HepG2 (cell line): ENCODE measurements around the gene PPP4R4. TPM values are rescaled to one million over a fixed set of nuclear protein-coding genes. Genes with fewer than 3 reads are reported as not detected.
A peak's percentile ranks its signal among the peaks of the same experiment; 100 is the strongest.

ENCODE experiments used
- ATAC-seq: fragments of 200-7000 bp; cut with Tn5 transposase; 3 replicates; pipeline ENCODE4 v1.9.1; 2020; ENCODE audit warnings: mild to moderate bottlenecking, moderate library complexity
- BruUV-seq: library from RNA; stranded (reverse); fragments of 400-500 nt; replicated peaks from 2 replicates; lab custom pipeline; 2021; lab: Mats Ljungman, UMichigan
- CTCF ChIA-PET: fragments of 300-600 bp; formaldehyde crosslinking; extraction: SDS; loops from one replicate; lab custom pipeline; 2021; ENCODE audit warnings: low total read pairs, inconsistent platforms, low intra/inter-chr PET ratio; lab: Yijun Ruan, JAX
- POLR2A ChIA-PET: fragments of 350-600 bp; sonication (Branson Sonifier 250); formaldehyde crosslinking; loops from one replicate; lab custom pipeline; 2020; ENCODE audit warnings: antibody characterized with exemption, inconsistent platforms; lab: Yijun Ruan, JAX
- DNase-seq: peaks from one replicate; pipeline ENCODE4 v3.0.0-alpha.2; 2015; ENCODE audit warnings: low spot score
- FAIRE-seq: peaks from 3 replicates; lab custom pipeline; 2011; peaks lifted over from hg19 to GRCh38; lab: Jason Lieb, UNC
- H2AFZ ChIP-seq: one replicate; pipeline ENCODE4 v1.6.1; 2011; ENCODE audit warnings: low read length, inconsistent platforms
- H3K27ac ChIP-seq: fragments of 300-600 bp; 3 replicates; pipeline ENCODE4 v1.8.0; 2011; ENCODE audit warnings: mixed run types, mild to moderate bottlenecking, mixed read lengths, low read length, inconsistent platforms; ENCODE audit not compliant: insufficient read depth; ENCODE audit errors: extremely low read length
- H3K27me3 ChIP-seq, 2 experiments: fragments of 200-600 bp in 1 of 2; 2 replicates in 1 of 2; 3 replicates in 1 of 2; pipeline versions ENCODE4 v1.6.0 to v1.8.0; 2011; ENCODE audit warnings: low read length in 2 of 2, mild to moderate bottlenecking in 2 of 2, moderate library complexity in 2 of 2, inconsistent platforms in 1 of 2; ENCODE audit not compliant: insufficient read depth in 2 of 2, control insufficient read depth in 1 of 2
- H3K36me3 ChIP-seq, 2 experiments: fragments of 200-600 bp in 1 of 2; replicated peaks in 1 of 2; 2 replicates in 1 of 2; 3 replicates in 1 of 2; pipeline versions ENCODE4 v1.5.1 to v1.8.0; 2011; ENCODE audit warnings: low read length in 2 of 2, inconsistent platforms in 1 of 2; ENCODE audit not compliant: insufficient read depth in 2 of 2, control insufficient read depth in 1 of 2
- H3K4me1 ChIP-seq: 2 replicates; pipeline ENCODE4 v1.5.1; 2012; ENCODE audit warnings: low read length, inconsistent platforms; ENCODE audit not compliant: insufficient read depth
- H3K4me2 ChIP-seq: 2 replicates; pipeline ENCODE4 v1.6.0; 2011; ENCODE audit warnings: low read depth, low read length, inconsistent platforms
- H3K4me3 ChIP-seq, 3 experiments: fragments of 200-600 bp in 1 of 3; sonication (generic), shearing (Covaris generic) in 1 of 3; replicated peaks in 1 of 3; 2 replicates each; pipeline ENCODE4 v1.5.1; 2011 to 2016; ENCODE audit warnings: low read length in 3 of 3, inconsistent platforms in 2 of 3, low read depth in 2 of 3, mild to moderate bottlenecking in 2 of 3, control low read depth in 1 of 3, mixed read lengths in 1 of 3; ENCODE audit not compliant: insufficient read depth in 1 of 3
- H3K79me2 ChIP-seq: one replicate; pipeline ENCODE4 v1.6.1; 2011; ENCODE audit warnings: low read length, inconsistent platforms; ENCODE audit not compliant: insufficient read depth
- H3K9ac ChIP-seq: 2 replicates; pipeline ENCODE4 v1.6.0; 2011; ENCODE audit warnings: mild to moderate bottlenecking, low read depth, low read length, inconsistent platforms; ENCODE audit not compliant: insufficient read depth
- H3K9me3 ChIP-seq: 2 replicates; pipeline ENCODE4 v1.5.1; 2012; ENCODE audit warnings: mild to moderate bottlenecking, low read length
- H4K20me1 ChIP-seq: 2 replicates; pipeline ENCODE4 v1.6.0; 2011; ENCODE audit warnings: inconsistent platforms, mild to moderate bottlenecking, low read length, moderate library complexity; ENCODE audit not compliant: insufficient read depth
- CREM ChIP-seq, 2 experiments: sonication (generic) in 1 of 2; formaldehyde crosslinking in 1 of 2; IDR thresholded peaks; 2 replicates each; pipeline versions ENCODE4 v1.4.0 to v1.6.1; 2016 to 2020; ENCODE audit warnings: antibody characterized with exemption in 1 of 2, mild to moderate bottlenecking in 1 of 2, missing genetic modification reagents in 1 of 2
- GABPB1 ChIP-seq: IDR thresholded peaks from 2 replicates; pipeline ENCODE4 v1.6.1; 2016; ENCODE audit warnings: mild to moderate bottlenecking, missing genetic modification reagents, moderate library complexity, missing compliant biosample characterization
- GPBP1L1 ChIP-seq: sonication (generic); formaldehyde crosslinking; IDR thresholded peaks from 2 replicates; pipeline ENCODE4 v1.5.0; 2020; ENCODE audit warnings: mild to moderate bottlenecking, missing genetic modification reagents
- HOXD1 ChIP-seq: sonication (generic); formaldehyde crosslinking; IDR thresholded peaks from 2 replicates; pipeline ENCODE4 v1.5.0; 2020; ENCODE audit warnings: missing genetic modification reagents
- PBX2 ChIP-seq: IDR thresholded peaks from 2 replicates; pipeline ENCODE4 v1.6.1; 2016; ENCODE audit warnings: control low read depth
- RBFOX2 ChIP-seq: fragments of 200-400 bp; formaldehyde crosslinking; IDR thresholded peaks from 2 replicates; pipeline ENCODE4 v1.6.1; 2017; ENCODE audit warnings: low read depth, mild to moderate bottlenecking, low read length
- ZBTB7B ChIP-seq: sonication (generic); formaldehyde crosslinking; IDR thresholded peaks from 2 replicates; pipeline ENCODE4 v1.4.0; 2020; ENCODE audit warnings: missing genetic modification reagents
- ZFY ChIP-seq: sonication (generic); formaldehyde crosslinking; IDR thresholded peaks from 2 replicates; pipeline ENCODE4 v1.4.0; 2020; ENCODE audit warnings: missing genetic modification reagents
- ZNF160 ChIP-seq: sonication (generic); formaldehyde crosslinking; IDR thresholded peaks from 2 replicates; pipeline ENCODE4 v1.8.0; 2022; ENCODE audit warnings: mild to moderate bottlenecking, inconsistent platforms, missing genetic modification reagents
- ZNF224 ChIP-seq: sonication (generic); formaldehyde crosslinking; IDR thresholded peaks from 2 replicates; pipeline ENCODE4 v1.5.0; 2020; ENCODE audit warnings: mild to moderate bottlenecking, missing genetic modification reagents
- ZNF317 ChIP-seq: sonication (generic); formaldehyde crosslinking; IDR thresholded peaks from 2 replicates; pipeline ENCODE4 v1.5.0; 2020; ENCODE audit warnings: mild to moderate bottlenecking, missing genetic modification reagents
- ZNF543 ChIP-seq: sonication (generic); formaldehyde crosslinking; IDR thresholded peaks from 2 replicates; pipeline ENCODE4 v1.4.0; 2020; ENCODE audit warnings: mild to moderate bottlenecking, missing genetic modification reagents
- ZNF567 ChIP-seq: sonication (generic); formaldehyde crosslinking; IDR thresholded peaks from 2 replicates; pipeline ENCODE4 v1.8.1; 2023; ENCODE audit warnings: mild to moderate bottlenecking, missing genetic modification reagents, borderline replicate concordance
- ZNF687 ChIP-seq: sonication (generic); formaldehyde crosslinking; IDR thresholded peaks from 2 replicates; pipeline ENCODE4 v1.5.1; 2020; ENCODE audit warnings: mild to moderate bottlenecking, missing genetic modification reagents, moderate library complexity
- ZNF777 ChIP-seq: sonication (generic); formaldehyde crosslinking; IDR thresholded peaks from 2 replicates; pipeline ENCODE4 v1.4.0; 2020; ENCODE audit warnings: missing genetic modification reagents
- WGBS: methylation state at CpG from one replicate; pipeline ENCODE4 v1.1.6; 2017; ENCODE audit warnings: low lambda C conversion rate; 5-methylcytosine and 5-hydroxymethylcytosine counted together
- in situ Hi-C: cut with HindIII; loops from 2 replicates; pipeline ENCODE4 v1.10.0; 2017; ENCODE audit warnings: low pct_unique_long_range_greater_than_20kb; ENCODE audit not compliant: extremely low pct_ligation_motif_present
- intact Hi-C: fragments of 100-400 bp; cut with micrococcal nuclease; formaldehyde crosslinking; loops from one replicate; pipeline ENCODE4 v1.10.0; 2022; ENCODE audit not compliant: unreplicated experiment
- polyA plus RNA-seq, 8 experiments: library from polyadenylated mRNA; depleted of rRNA in 3 of 8; stranded (reverse) in 7 of 8; unstranded in 1 of 8; fragments of >200 nt; fragmentation: Illumina TruSeq in 4 of 8; extraction: Trizol in 4 of 8; gene quantifications; 2 replicates each; pipeline versions ENCODE4 v1.2.1 to v1.2.3, GENCODE V29; 2011 to 2016; ENCODE audit warnings: low read depth in 4 of 8, missing spikeins in 1 of 8, mixed read lengths in 1 of 8; ENCODE audit not compliant: insufficient read depth in 1 of 8
- total RNA-seq, 5 experiments: library from RNA; depleted of rRNA; stranded (reverse); fragments of >200 nt; fragmentation: Illumina TruSeq; extraction: Trizol; gene quantifications; 2 replicates each; pipeline ENCODE4 v1.2.3, GENCODE V29; 2016; ENCODE audit warnings: low read depth in 1 of 5
- TF ChIP-seq, protein P1 (sequence below): sonication (generic); formaldehyde crosslinking; IDR thresholded peaks from 2 replicates; pipeline ENCODE4 v1.4.0; 2020; ENCODE audit warnings: mild to moderate bottlenecking, missing genetic modification reagents

Gene PPP4R4
- total and polyA plus RNA-seq, 2 of the 13 experiments (the other 11 are each of a cell fraction or from before 2014, with no cell fraction given) = 9.5 to 19.8 TPM

DNA sequence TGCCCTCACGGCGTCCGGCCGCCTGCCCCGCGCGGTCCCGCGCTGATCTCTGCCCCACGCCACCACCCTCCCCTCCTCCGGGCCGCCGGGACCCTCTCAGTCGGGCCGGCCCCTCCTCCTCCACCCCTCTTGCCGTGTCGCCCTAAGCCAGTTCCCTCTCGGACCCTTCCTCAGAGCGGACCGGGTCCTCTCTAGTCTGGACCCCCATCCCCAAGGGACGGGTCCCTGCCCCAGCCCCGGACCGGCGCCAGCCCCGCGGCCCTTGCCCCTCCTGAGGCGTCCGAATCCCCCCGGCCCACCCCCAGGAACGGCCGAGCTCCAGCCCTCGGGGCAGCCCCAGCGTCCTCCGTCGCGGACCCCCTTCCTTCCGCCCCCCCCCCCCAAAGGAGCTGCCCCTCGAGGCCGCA lies 485 bp downstream of the PPP4R4 start:
- H2AFZ ChIP-seq = no peak overlapping the region
- BruUV-seq = no TSS peak
- no peaks in the 10 kb centered on the region for H3K9me3 ChIP-seq
- DNase-seq = no peak
- POLR2A ChIA-PET = interaction anchor here (0.6 to 3.8 kb wide), 6 partner anchors 93 to 438 kb away, joined by 3 to 37 read pairs (median 4); partner anchors contain the start of genes DDX24, IFI27L1, SERPINA10 and SERPINA3
- peak; percentile 33 for ATAC-seq
- H3K4me1 ChIP-seq = peaks cover 50% of the 10 kb centered on the region
- WGBS = 2% methylated on average over 10 of the region's 39 CpGs
- H3K27me3 ChIP-seq = peaks cover 0 to 7% of the 10 kb centered on the region in 2 experiments; a peak in 3 of 5 replicates
- CTCF ChIA-PET = no interaction called here
- no peak for FAIRE-seq
- in situ Hi-C loops = no loop called here
- H3K9ac ChIP-seq = peak overlapping the region; percentile 61; the same call in 1 of the 2 replicates
- H3K4me3 ChIP-seq = peak overlapping the region; percentile 80 to 86 (median 84)
- H3K27ac ChIP-seq = peak overlapping the region; percentile 35
- H3K79me2 ChIP-seq = peaks cover 11% of the 10 kb centered on the region
- H4K20me1 ChIP-seq = no peaks in the 10 kb centered on the region
- no peaks in the 10 kb centered on the region for H3K36me3 ChIP-seq
- intact Hi-C loops = no loop called here
- peak overlapping the region; percentile 78 for H3K4me2 ChIP-seq
- TF ChIP-seq ZFY (CRISPR knock-in tag) (peak; percentile 48; the same call in 1 of the 2 replicates), ZBTB7B (CRISPR knock-in tag) (0 out of 2 replicates have a peak, but pooled peaks have one; percentile 11), CREM (IDR thresholded peaks at IDR 0.05) (no peak), CREM (CRISPR knock-in tag; IDR thresholded peaks at IDR 0.05) (no peak), ZNF567 (CRISPR knock-in tag) (no peak), GPBP1L1 (CRISPR knock-in tag) (no peak), HOXD1 (CRISPR knock-in tag) (peak; percentile 34; the same call in 1 of the 2 replicates), PBX2 (CRISPR knock-in tag) (no peak), ZNF543 (peak; percentile 14; the same call in 1 of the 2 replicates), ZNF224 (CRISPR knock-in tag) (no peak), ZNF777 (CRISPR knock-in tag) (peak; percentile 81), GABPB1 (peak; percentile 28; the same call in 1 of the 2 replicates), RBFOX2 (0 out of 2 replicates have a peak, but pooled peaks have one; percentile 22), ZNF160 (CRISPR knock-in tag) (no peak), ZNF317 (CRISPR knock-in tag) (no peak), ZNF687 (CRISPR knock-in tag) (0 out of 2 replicates have a peak, but pooled peaks have one; percentile 3)
- TF ChIP-seq, protein P1, sequence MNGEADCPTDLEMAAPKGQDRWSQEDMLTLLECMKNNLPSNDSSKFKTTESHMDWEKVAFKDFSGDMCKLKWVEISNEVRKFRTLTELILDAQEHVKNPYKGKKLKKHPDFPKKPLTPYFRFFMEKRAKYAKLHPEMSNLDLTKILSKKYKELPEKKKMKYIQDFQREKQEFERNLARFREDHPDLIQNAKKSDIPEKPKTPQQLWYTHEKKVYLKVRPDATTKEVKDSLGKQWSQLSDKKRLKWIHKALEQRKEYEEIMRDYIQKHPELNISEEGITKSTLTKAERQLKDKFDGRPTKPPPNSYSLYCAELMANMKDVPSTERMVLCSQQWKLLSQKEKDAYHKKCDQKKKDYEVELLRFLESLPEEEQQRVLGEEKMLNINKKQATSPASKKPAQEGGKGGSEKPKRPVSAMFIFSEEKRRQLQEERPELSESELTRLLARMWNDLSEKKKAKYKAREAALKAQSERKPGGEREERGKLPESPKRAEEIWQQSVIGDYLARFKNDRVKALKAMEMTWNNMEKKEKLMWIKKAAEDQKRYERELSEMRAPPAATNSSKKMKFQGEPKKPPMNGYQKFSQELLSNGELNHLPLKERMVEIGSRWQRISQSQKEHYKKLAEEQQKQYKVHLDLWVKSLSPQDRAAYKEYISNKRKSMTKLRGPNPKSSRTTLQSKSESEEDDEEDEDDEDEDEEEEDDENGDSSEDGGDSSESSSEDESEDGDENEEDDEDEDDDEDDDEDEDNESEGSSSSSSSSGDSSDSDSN = peak; percentile 76
